CD4-positive, alpha-beta T cell (primary cell): ENCODE measurements around the gene PTPRT. TPM values are rescaled to one million over a fixed set of nuclear protein-coding genes. Genes with fewer than 3 reads are reported as not detected.

Experiments used
- ATAC-seq: fragments of 200-7000 bp; cut with Tn5 transposase; one replicate; pipeline ENCODE4 v1.10.0; 2022; ENCODE audit warnings: mild to moderate bottlenecking; ENCODE audit not compliant: poor library complexity
- CTCF ChIA-PET: fragments of 350-600 bp; sonication (Branson Sonifier 250); formaldehyde crosslinking; loops from one replicate; lab custom pipeline; 2021; ENCODE audit warnings: antibody characterized with exemption, inconsistent platforms; lab: Charles Lee
- POLR2A ChIA-PET: fragments of 350-600 bp; sonication (Branson Sonifier 250); formaldehyde crosslinking; loops from one replicate; lab custom pipeline; 2021; ENCODE audit warnings: antibody characterized with exemption, inconsistent platforms; lab: Charles Lee
- DNase-seq, 14 experiments: peaks; one replicate each; pipeline ENCODE4 v3.0.0-alpha.2; 2013 to 2020; ENCODE audit warnings: mixed read lengths in 2 of 14
- H3K27ac ChIP-seq, 2 donors: one replicate each; pipeline versions ENCODE4 v1.5.1 to v1.7.0; 2013; ENCODE audit warnings: low read length in 2 of 2, low read depth in 1 of 2, mild to moderate bottlenecking in 1 of 2
- H3K27me3 ChIP-seq, 2 experiments: 1 replicate in 1 of 2; 2 replicates in 1 of 2; pipeline versions ENCODE4 v1.6.1 to v1.7.0; 2013; ENCODE audit warnings: low read length in 2 of 2, control low read depth in 1 of 2, mild to moderate bottlenecking in 1 of 2, moderate library complexity in 1 of 2; ENCODE audit not compliant: insufficient read depth in 2 of 2, control insufficient read depth in 1 of 2
- H3K36me3 ChIP-seq: one replicate; pipeline ENCODE4 v1.6.1; 2013; ENCODE audit warnings: low read length, control low read depth; ENCODE audit not compliant: insufficient read depth
- H3K4me1 ChIP-seq: one replicate; pipeline ENCODE4 v1.6.1; 2013; ENCODE audit warnings: low read length, control low read depth; ENCODE audit not compliant: insufficient read depth
- H3K4me3 ChIP-seq: one replicate; pipeline ENCODE4 v1.5.1; 2013; ENCODE audit warnings: mild to moderate bottlenecking, low read length, moderate library complexity
- H3K9me3 ChIP-seq, 2 experiments: 1 replicate in 1 of 2; 2 replicates in 1 of 2; pipeline versions ENCODE4 v1.6.1 to v1.7.0; 2013; ENCODE audit warnings: low read length in 2 of 2, mild to moderate bottlenecking in 2 of 2, control low read depth in 1 of 2, moderate library complexity in 1 of 2; ENCODE audit not compliant: control insufficient read depth in 1 of 2, insufficient read depth in 1 of 2
- H3K27ac Mint-ChIP-seq: one replicate; pipeline ENCODE4 v1.8.0; 2020; ENCODE audit warnings: mixed read lengths
- H3K27me3 Mint-ChIP-seq: one replicate; pipeline ENCODE4 v1.8.0; 2021; ENCODE audit warnings: mixed read lengths
- H3K36me3 Mint-ChIP-seq: one replicate; pipeline ENCODE4 v1.8.0; 2021; ENCODE audit warnings: low read depth, mixed read lengths
- H3K4me1 Mint-ChIP-seq: one replicate; pipeline ENCODE4 v1.8.0; 2021; ENCODE audit warnings: low read depth, mixed read lengths
- H3K4me3 Mint-ChIP-seq: one replicate; pipeline ENCODE4 v1.8.0; 2020; ENCODE audit warnings: mild to moderate bottlenecking, mixed read lengths
- H3K9me3 Mint-ChIP-seq: one replicate; pipeline ENCODE4 v1.8.0; 2020; ENCODE audit warnings: mixed read lengths
- intact Hi-C, 2 experiments: fragments of 100-400 bp; cut with DNase I in 1 of 2; cut with micrococcal nuclease in 1 of 2; formaldehyde crosslinking; loops; one replicate each; pipeline versions ENCODE4 v1.15.1 to v1.9.0; 2023 to 2025; cut with DNase I, micrococcal nuclease
- total RNA-seq, 174 experiments: library from RNA in 2 of 174; stranded (reverse) in 2 of 174; gene quantifications; one replicate each; pipeline ENCODE4 v1.2.3 and lab custom pipeline; 2021 to 2026
- TF ChIP-seq, protein P1 (sequence below): fragments of 200-600 bp; IDR thresholded peaks from one replicate; pipeline ENCODE4 v1.8.0; 2022; ENCODE audit warnings: antibody characterized with exemption, mild to moderate bottlenecking

The PTPRT gene
- total RNA-seq, 2 experiments from 2014 or later: not detected

DNA sequence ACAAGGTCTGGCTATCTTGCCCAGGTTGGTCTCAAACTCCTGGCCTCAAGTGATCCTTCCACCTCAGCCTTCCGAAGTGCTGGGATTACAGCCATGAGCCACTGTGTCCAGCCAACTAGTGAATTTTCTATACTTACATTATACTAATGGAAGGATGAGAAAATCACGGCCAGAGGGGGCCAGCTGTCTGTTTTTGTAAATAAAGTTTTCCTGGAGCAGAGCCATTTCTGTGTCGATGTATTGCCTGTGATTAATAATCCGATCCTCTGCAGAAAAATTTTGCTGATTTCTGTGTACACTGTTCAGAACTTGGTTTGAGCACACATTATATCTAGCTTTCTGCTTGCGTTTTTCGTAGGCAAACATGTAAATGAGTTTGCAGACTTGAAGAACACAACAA lies 28.8 kb downstream of the PTPRT start:
- Histone ChIP-seq H3K4me1 (no peaks in the 10 kb centered on the region), H3K27me3 (no peaks in the 10 kb centered on the region), H3K9me3 (peaks cover 0 to 10% of the 10 kb centered on the region in 2 experiments), H3K27ac (no peak overlapping the region), H3K36me3 (no peaks in the 10 kb centered on the region), H3K4me3 (no peak overlapping the region)
- TF ChIP-seq, protein P1, sequence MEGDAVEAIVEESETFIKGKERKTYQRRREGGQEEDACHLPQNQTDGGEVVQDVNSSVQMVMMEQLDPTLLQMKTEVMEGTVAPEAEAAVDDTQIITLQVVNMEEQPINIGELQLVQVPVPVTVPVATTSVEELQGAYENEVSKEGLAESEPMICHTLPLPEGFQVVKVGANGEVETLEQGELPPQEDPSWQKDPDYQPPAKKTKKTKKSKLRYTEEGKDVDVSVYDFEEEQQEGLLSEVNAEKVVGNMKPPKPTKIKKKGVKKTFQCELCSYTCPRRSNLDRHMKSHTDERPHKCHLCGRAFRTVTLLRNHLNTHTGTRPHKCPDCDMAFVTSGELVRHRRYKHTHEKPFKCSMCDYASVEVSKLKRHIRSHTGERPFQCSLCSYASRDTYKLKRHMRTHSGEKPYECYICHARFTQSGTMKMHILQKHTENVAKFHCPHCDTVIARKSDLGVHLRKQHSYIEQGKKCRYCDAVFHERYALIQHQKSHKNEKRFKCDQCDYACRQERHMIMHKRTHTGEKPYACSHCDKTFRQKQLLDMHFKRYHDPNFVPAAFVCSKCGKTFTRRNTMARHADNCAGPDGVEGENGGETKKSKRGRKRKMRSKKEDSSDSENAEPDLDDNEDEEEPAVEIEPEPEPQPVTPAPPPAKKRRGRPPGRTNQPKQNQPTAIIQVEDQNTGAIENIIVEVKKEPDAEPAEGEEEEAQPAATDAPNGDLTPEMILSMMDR: no peak
- Mint-ChIP-seq H3K4me3 (no peak overlapping the region), H3K36me3 (no peaks in the 10 kb centered on the region), H3K4me1 (no peaks in the 10 kb centered on the region), H3K27ac (no peak overlapping the region), H3K27me3 (peaks cover 19% of the 10 kb centered on the region), H3K9me3 (peaks cover 8% of the 10 kb centered on the region)
- ChIA-PET POLR2A (no interaction called here), CTCF (no interaction called here)
- DNase-seq: no peak
- no peak for ATAC-seq
- intact Hi-C loops: no loop called here

DNA sequence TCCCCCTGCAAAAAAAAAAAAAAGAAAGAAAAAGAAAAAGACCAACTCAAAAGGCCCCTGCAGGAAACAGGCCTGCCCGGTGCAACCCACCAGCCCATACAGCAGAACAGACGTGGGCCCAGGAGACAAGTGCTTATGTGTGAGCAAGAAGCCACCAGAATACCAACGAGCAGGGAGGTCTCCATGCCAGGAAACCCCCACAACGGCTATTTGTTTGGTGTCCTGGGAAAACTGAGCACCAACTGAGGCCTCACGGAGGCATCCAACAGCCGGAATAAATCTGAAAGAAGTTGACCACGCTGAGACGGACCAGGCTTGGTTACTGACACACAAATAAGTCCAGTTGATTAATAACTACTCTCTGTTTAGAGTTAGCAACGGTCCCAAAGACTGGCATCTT lies 29.7 kb downstream of the PTPRT start:
- Mint-ChIP-seq H3K4me3 (no peak overlapping the region), H3K36me3 (no peaks in the 10 kb centered on the region), H3K4me1 (no peaks in the 10 kb centered on the region), H3K27ac (no peak overlapping the region), H3K27me3 (peaks cover 19% of the 10 kb centered on the region), H3K9me3 (peaks cover 8% of the 10 kb centered on the region)
- TF ChIP-seq, protein P1: no peak
- no peak for DNase-seq
- Histone ChIP-seq H3K36me3 (no peaks in the 10 kb centered on the region), H3K4me3 (no peak overlapping the region), H3K9me3 (peaks cover 0 to 10% of the 10 kb centered on the region in 2 experiments), H3K27ac (no peak overlapping the region), H3K4me1 (no peaks in the 10 kb centered on the region), H3K27me3 (no peaks in the 10 kb centered on the region)
- ChIA-PET CTCF (no interaction called here), POLR2A (no interaction called here)
- ATAC-seq: no peak
- intact Hi-C loops: no loop called here

DNA sequence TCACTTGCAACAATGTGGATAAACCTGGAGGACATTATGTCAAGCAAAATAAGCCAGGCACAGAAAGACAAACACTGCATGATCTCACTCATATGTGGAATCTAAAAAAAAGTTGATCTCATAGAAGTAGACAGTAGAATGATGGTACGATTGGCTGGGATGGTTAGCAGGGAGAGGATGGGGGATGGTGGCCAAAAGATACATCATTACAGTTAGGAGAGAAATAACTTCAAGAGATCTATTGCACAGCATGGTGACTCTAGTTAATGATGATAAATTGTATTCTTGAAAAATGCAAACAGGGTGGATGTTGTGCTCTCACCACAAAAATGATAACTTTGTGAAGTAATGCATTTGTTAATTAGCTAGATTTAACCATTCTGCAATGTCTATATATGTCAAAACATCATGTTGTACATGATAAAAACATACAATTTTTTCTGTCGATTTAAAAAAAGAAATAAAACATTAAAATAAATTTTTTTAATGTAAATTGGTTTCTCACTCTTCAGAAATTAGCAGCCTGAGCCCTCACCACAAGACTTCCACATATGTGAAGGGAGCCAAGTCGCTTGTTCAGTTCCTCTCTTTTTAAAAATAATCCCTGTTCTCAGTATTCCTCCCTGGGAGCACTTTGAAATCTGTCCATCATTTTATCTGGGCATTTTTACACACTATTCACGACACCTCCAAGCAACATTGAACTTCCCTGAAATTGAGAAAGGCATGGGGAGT lies 34.2 kb downstream of the PTPRT start:
- Mint-ChIP-seq H3K27ac (no peak overlapping the region), H3K36me3 (no peaks in the 10 kb centered on the region), H3K9me3 (peaks cover 6% of the 10 kb centered on the region), H3K4me3 (no peak overlapping the region), H3K27me3 (peaks cover 12% of the 10 kb centered on the region), H3K4me1 (no peaks in the 10 kb centered on the region)
- POLR2A ChIA-PET: no interaction called here
- Histone ChIP-seq H3K4me1 (no peaks in the 10 kb centered on the region), H3K27ac (no peak overlapping the region), H3K4me3 (no peak overlapping the region), H3K27me3 (no peaks in the 10 kb centered on the region), H3K36me3 (no peaks in the 10 kb centered on the region), H3K9me3 (peaks cover 0 to 6% of the 10 kb centered on the region in 2 experiments)
- CTCF ChIA-PET: no interaction called here
- DNase-seq (no peak), ATAC-seq (no peak)
- TF ChIP-seq, protein P1: no peak
- intact Hi-C loops: no loop called here
